ENCODE measurements around the gene TOGARAM1.

TOGARAM1 gene

DNA sequence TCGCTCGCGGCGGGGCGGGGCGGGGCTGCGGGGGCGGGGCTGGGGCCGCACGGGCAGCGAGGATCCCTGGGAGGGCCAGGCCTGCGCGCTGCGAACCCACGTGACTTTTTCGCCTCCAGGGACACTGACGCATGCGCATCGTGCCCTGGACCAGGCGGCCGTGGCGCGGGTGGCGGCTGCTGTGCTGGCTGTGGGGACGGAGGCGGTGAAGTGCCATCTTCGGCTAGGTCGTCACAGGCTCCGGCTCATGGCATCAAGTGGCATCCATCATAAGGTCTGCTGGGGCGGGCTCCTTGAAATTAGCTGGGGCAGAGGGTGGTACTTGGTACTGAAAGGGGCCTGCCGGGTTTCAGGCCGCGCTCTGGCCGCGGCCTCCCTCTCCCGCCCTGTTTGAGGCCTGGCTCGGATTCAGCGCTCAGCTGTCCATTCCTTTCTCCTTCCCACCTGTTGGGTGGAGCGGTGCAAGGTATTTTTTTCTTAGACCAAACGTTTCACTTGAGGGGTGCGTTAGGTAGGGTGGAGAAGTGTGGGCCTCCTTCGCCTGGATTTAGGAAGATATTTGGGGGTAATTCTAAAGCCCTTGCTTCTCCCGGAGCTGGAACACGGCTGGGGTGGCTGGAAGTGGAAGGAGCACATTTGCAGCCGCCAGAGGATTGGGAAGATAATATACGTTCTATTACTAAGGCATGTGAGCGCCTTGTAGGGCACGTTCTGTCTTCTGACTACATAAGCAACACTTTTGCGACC, 122.2 kb downstream of the TOGARAM1 start, which contains the start of gene PRPF39:
Gene PRPF39, plus strand, starts transcription at position 141 of the 747 bp plus-strand sequence. CDS start 11,124 bp downstream, outside the sequence.
- H3K9ac ChIP-seq: peak within 1 kb of the TSS; percentile 68; the same call in 1 of the 2 replicates
- peak within 1 kb of the TSS; percentile 60; the same call in 1 of the 2 replicates for H3K27ac ChIP-seq
- peak within 1 kb of the TSS; percentile 64 for H3K4me2 ChIP-seq
- peaks cover 50% of the 10 kb centered on the region for H3K79me2 ChIP-seq (ENCODE audit: insufficient read depth, low read depth)
- TF ChIP-seq, protein P1, sequence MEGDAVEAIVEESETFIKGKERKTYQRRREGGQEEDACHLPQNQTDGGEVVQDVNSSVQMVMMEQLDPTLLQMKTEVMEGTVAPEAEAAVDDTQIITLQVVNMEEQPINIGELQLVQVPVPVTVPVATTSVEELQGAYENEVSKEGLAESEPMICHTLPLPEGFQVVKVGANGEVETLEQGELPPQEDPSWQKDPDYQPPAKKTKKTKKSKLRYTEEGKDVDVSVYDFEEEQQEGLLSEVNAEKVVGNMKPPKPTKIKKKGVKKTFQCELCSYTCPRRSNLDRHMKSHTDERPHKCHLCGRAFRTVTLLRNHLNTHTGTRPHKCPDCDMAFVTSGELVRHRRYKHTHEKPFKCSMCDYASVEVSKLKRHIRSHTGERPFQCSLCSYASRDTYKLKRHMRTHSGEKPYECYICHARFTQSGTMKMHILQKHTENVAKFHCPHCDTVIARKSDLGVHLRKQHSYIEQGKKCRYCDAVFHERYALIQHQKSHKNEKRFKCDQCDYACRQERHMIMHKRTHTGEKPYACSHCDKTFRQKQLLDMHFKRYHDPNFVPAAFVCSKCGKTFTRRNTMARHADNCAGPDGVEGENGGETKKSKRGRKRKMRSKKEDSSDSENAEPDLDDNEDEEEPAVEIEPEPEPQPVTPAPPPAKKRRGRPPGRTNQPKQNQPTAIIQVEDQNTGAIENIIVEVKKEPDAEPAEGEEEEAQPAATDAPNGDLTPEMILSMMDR (conservative IDR thresholded peaks at IDR 0.05; ENCODE audit: low read depth, low read length): no peak
- no peaks in the 10 kb centered on the region for H4K20me1 ChIP-seq (ENCODE audit: insufficient read depth)
- H3K27me3 ChIP-seq (ENCODE audit: insufficient read depth, low read depth): no peaks in the 10 kb centered on the region
- peaks cover 24% of the 10 kb centered on the region for H3K4me1 ChIP-seq (ENCODE audit: low read depth, poor library complexity, severe bottlenecking)
- H2AFZ ChIP-seq (ENCODE audit: low read depth): peak within 1 kb of the TSS; percentile 90
- H3K36me3 ChIP-seq (ENCODE audit: insufficient read depth): no peaks in the 10 kb centered on the region
- no peak within 1 kb of the TSS for H3K4me3 ChIP-seq (IDR thresholded peaks at IDR 0.05; ENCODE audit: insufficient read depth, low read depth, low read length)

DNA sequence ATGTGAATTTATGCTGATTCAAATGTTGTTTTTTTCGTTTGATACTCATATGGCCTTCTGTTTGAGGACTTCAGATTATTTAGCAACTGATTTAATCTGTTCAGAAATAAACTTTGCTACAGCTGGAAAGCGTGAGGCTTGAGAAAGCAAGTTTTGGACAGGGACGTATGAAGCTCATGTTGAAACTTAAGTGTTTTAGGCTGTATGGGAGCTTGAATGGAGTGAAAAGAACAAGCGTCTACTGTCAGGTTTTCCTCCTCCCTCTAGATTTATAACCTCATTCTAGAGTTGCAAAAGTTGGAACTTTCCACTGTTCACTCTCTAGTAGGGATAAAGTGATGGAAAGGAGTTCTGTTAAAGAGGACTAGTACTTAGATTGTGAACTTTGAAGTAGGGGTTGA, 123.0 kb downstream of the TOGARAM1 start:
- Histone ChIP-seq H4K20me1 (ENCODE audit: insufficient read depth) (0 out of 2 replicates have a peak, but pooled peaks cover 5% of the 10 kb centered on the region), H3K36me3 (ENCODE audit: insufficient read depth) (no peaks in the 10 kb centered on the region), H3K27ac (peak overlapping the region; percentile 60; the same call in 1 of the 2 replicates), H3K79me2 (ENCODE audit: insufficient read depth, low read depth) (peaks cover 58% of the 10 kb centered on the region), H3K9ac (peak overlapping the region; percentile 68; the same call in 1 of the 2 replicates), H2AFZ (ENCODE audit: low read depth) (no peak overlapping the region), H3K27me3 (ENCODE audit: insufficient read depth, low read depth) (no peaks in the 10 kb centered on the region), H3K4me3 (IDR thresholded peaks at IDR 0.05; ENCODE audit: insufficient read depth, low read depth, low read length) (no peak overlapping the region), H3K4me2 (peak overlapping the region; percentile 62), H3K4me1 (ENCODE audit: low read depth, poor library complexity, severe bottlenecking) (peaks cover 31% of the 10 kb centered on the region)
- TF ChIP-seq, protein P1 (conservative IDR thresholded peaks at IDR 0.05; ENCODE audit: low read depth, low read length): no peak

DNA sequence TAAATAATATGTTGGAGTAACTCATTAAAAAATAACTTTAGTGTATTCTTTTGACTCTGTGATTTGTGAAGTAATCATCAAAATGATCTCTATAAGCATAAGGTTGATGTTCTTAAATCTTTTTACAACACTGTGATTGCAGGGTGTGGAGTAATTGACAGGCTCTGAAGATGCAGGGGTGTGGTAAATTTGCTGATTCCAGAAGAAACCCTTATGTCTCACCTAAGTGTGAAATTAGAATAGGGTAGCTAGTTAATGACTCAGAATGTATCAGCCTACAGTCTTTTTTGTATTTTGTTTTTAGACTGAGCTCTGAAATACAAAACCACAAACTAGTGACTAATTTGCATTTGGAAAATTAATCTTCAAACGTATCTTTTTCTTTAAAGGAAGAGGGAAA, 127.8 kb downstream of the TOGARAM1 start:
- H2AFZ ChIP-seq (ENCODE audit: low read depth): no peak overlapping the region
- peaks cover 28% of the 10 kb centered on the region for H3K4me1 ChIP-seq (ENCODE audit: low read depth, poor library complexity, severe bottlenecking)
- no peaks in the 10 kb centered on the region for H3K36me3 ChIP-seq (ENCODE audit: insufficient read depth)
- H3K4me2 ChIP-seq: no peak overlapping the region
- no peak overlapping the region for H3K9ac ChIP-seq
- no peaks in the 10 kb centered on the region for H3K27me3 ChIP-seq (ENCODE audit: insufficient read depth, low read depth)
- H3K4me3 ChIP-seq (IDR thresholded peaks at IDR 0.05; ENCODE audit: insufficient read depth, low read depth, low read length): no peak overlapping the region
- TF ChIP-seq, protein P1 (conservative IDR thresholded peaks at IDR 0.05; ENCODE audit: low read depth, low read length): no peak
- no peak overlapping the region for H3K27ac ChIP-seq
- 0 out of 2 replicates have a peak, but pooled peaks cover 5% of the 10 kb centered on the region for H4K20me1 ChIP-seq (ENCODE audit: insufficient read depth)
- peaks cover 84% of the 10 kb centered on the region for H3K79me2 ChIP-seq (ENCODE audit: insufficient read depth, low read depth)

DNA sequence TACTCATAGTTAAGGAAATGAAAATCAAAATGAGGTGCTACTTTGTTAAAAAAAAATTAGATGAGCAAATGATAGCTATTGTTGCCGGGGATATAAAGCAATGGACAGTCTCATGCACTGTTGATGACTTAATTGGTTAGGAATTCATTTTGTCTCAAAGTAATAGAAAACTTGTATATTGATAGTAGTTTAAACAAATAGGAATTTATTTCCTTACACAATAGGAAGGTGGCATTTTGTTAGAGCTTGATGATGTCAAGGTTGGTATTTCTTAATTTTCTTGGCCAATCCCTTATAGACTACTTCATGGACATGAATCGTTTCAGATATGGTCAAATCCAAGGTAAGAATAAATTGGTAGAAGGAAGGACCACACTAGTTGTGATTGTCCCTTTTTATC, 129.7 kb downstream of the TOGARAM1 start:
- no peak overlapping the region for H3K27ac ChIP-seq
- H2AFZ ChIP-seq (ENCODE audit: low read depth): no peak overlapping the region
- peaks cover 65% of the 10 kb centered on the region for H3K79me2 ChIP-seq (ENCODE audit: insufficient read depth, low read depth)
- TF ChIP-seq, protein P1 (conservative IDR thresholded peaks at IDR 0.05; ENCODE audit: low read depth, low read length): no peak
- H3K27me3 ChIP-seq (ENCODE audit: insufficient read depth, low read depth): no peaks in the 10 kb centered on the region
- peaks cover 14% of the 10 kb centered on the region for H3K4me1 ChIP-seq (ENCODE audit: low read depth, poor library complexity, severe bottlenecking)
- no peak overlapping the region for H3K4me2 ChIP-seq
- H4K20me1 ChIP-seq (ENCODE audit: insufficient read depth): 0 out of 2 replicates have a peak, but pooled peaks cover 5% of the 10 kb centered on the region
- H3K9ac ChIP-seq: no peak overlapping the region
- H3K4me3 ChIP-seq (IDR thresholded peaks at IDR 0.05; ENCODE audit: insufficient read depth, low read depth, low read length): no peak overlapping the region
- H3K36me3 ChIP-seq (ENCODE audit: insufficient read depth): no peaks in the 10 kb centered on the region
